Measurements from ENCODE around the gene PPP6R3.

The PPP6R3 gene

DNA sequence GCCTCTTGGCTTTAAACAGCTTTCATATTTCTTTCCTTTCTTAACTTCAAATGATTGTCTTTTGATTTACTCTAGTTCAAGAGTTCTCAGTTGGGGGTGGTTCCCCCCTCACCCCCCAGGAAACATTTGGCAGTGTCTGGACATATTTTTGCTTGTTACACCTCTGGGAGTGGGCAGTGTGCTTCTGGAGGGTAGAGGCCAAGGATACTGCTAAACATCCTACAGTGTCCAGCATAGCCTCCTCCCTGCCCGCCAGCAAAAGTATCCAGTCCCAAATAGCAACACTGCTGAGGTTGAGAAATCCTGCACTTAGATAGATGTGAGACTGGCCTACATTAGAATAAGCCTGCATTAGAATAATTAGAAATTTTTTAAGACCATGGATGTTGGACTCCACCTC, 3.2 kb downstream of the PPP6R3 start:
- TF ChIP-seq, protein P1, sequence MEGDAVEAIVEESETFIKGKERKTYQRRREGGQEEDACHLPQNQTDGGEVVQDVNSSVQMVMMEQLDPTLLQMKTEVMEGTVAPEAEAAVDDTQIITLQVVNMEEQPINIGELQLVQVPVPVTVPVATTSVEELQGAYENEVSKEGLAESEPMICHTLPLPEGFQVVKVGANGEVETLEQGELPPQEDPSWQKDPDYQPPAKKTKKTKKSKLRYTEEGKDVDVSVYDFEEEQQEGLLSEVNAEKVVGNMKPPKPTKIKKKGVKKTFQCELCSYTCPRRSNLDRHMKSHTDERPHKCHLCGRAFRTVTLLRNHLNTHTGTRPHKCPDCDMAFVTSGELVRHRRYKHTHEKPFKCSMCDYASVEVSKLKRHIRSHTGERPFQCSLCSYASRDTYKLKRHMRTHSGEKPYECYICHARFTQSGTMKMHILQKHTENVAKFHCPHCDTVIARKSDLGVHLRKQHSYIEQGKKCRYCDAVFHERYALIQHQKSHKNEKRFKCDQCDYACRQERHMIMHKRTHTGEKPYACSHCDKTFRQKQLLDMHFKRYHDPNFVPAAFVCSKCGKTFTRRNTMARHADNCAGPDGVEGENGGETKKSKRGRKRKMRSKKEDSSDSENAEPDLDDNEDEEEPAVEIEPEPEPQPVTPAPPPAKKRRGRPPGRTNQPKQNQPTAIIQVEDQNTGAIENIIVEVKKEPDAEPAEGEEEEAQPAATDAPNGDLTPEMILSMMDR (IDR thresholded peaks at IDR 0.05; ENCODE audit: low read depth, low read length, missing control alignments), result no peak
- Histone ChIP-seq H3K36me3 (replicated peaks) (no peaks in the 10 kb centered on the region), H3K27me3 (replicated peaks) (no peaks in the 10 kb centered on the region), H3K4me3 (ENCODE audit: low read depth, low read length) (no peak overlapping the region), H3K27ac (no peak overlapping the region)
- DNase-seq, result no peak
- in situ Hi-C loops (cut with HindIII; ENCODE audit: low pct_ligation_motif_present, low sequenced_read_pairs), result no loop called here

DNA sequence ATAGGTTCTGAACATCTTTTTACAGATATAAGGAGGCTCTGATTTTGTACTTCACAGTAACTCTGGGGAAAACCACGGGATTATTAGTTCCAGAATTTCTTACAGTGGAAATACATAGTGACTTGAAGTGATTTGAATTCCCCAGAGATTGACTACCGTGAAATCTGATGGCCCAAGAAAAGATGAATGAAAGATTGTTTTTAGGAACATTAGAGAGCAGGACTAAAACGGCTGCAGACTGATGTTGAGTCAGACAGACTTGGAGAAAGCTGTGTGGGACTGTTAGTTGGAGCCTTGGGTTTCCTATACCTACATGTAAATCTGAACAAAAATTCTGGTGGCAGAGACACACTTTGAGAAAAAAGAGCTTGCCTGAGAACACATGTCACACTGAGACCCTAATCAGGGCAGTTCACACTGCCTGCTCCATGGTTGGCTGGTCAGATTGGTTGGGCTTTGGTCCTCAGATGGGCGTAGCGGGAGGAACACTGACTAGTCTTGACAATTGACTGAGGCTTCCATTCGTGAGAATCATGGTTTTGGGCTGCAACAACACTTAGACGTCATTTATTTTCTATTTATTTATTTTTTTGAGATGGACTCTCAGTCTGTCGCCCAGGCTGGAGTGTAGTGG, 6.8 kb downstream of the PPP6R3 start:
- no peak for DNase-seq
- Histone ChIP-seq H3K36me3 (replicated peaks) (no peaks in the 10 kb centered on the region), H3K27me3 (replicated peaks) (no peaks in the 10 kb centered on the region), H3K27ac (no peak overlapping the region), H3K4me3 (ENCODE audit: low read depth, low read length) (no peak overlapping the region)
- in situ Hi-C loops (cut with HindIII; ENCODE audit: low pct_ligation_motif_present, low sequenced_read_pairs), result no loop called here
- TF ChIP-seq, protein P1 (IDR thresholded peaks at IDR 0.05; ENCODE audit: low read depth, low read length, missing control alignments), result no peak

DNA sequence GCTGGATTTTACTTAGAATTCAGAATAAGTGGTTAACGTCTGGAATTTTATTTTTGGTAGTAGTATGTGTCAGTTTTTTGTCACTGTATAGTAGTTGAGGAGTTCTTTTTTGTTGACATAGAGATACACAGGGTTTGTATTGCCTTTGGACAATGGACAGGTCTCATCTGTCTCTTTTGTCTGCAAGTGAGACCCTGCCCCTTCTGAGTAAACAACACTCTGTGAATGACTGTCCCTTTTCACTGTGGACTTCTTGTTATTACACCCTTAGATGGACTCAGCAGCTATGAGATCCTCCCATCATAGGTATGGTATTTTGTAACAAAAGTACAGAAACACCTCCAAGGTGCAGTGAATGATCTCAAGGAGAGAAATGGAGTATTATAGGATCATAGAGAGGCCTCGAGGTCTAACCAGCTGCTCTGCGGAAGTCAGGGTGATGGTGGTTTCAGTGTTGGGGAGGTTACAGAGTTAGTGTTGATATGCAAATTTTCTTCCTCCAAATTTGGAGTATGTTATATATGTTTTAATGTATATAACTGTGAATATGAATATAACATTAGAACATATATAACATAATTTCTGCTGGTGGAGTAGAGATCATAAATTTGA, 7.8 kb downstream of the PPP6R3 start:
- TF ChIP-seq, protein P1 (IDR thresholded peaks at IDR 0.05; ENCODE audit: low read depth, low read length, missing control alignments), result no peak
- no peak overlapping the region for H3K4me3 ChIP-seq (ENCODE audit: low read depth, low read length)
- no peaks in the 10 kb centered on the region for H3K27me3 ChIP-seq (replicated peaks)
- H3K36me3 ChIP-seq (replicated peaks), result no peaks in the 10 kb centered on the region
- in situ Hi-C loops (cut with HindIII; ENCODE audit: low pct_ligation_motif_present, low sequenced_read_pairs), result no loop called here
- no peak for DNase-seq
- no peak overlapping the region for H3K27ac ChIP-seq

DNA sequence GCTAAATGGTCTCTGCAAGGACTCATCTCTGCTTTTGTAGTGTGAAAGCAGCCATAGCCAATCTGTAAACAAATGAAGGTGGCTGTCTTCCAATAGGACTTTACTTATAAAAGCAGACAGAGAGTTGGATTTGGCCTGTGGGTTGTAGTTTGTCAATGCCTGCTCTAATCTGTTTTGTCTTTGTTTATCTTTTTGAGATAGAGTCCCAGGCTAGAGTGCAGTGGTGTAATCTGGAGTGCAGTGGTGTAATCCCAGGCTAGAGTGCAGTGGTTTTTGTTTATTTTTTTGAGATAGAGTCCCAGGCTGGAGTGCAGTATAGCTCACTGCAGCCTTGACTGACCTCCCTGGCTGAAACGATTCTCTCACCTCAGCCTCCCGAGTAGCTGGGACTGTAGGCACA, 8.6 kb downstream of the PPP6R3 start:
- no peaks in the 10 kb centered on the region for H3K27me3 ChIP-seq (replicated peaks)
- DNase-seq, result peak; percentile 29
- in situ Hi-C loops (cut with HindIII; ENCODE audit: low pct_ligation_motif_present, low sequenced_read_pairs), result no loop called here
- H3K36me3 ChIP-seq (replicated peaks), result no peaks in the 10 kb centered on the region
- TF ChIP-seq, protein P1 (IDR thresholded peaks at IDR 0.05; ENCODE audit: low read depth, low read length, missing control alignments), result no peak
- H3K27ac ChIP-seq, result no peak overlapping the region
- H3K4me3 ChIP-seq (ENCODE audit: low read depth, low read length), result no peak overlapping the region

DNA sequence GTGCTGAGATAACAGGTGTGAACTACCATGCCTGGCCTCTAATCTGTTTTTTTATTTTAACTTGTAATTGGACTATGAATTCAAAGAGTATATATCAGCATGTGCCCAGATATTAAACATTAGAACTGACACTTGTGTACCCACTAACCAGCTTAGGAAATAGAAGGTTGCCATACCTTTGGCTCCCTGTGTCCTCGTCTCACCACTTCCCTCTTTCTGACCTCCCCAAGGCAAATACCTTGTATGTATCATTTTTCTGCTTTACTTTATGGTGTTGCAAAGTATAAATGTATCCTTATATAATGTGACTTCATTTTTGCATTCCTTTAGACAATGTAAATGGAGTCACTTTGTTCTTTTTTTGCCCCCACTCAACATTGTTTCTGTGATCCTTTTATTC, 9.1 kb downstream of the PPP6R3 start:
- no peaks in the 10 kb centered on the region for H3K27me3 ChIP-seq (replicated peaks)
- no peaks in the 10 kb centered on the region for H3K36me3 ChIP-seq (replicated peaks)
- no peak for DNase-seq
- TF ChIP-seq, protein P1 (IDR thresholded peaks at IDR 0.05; ENCODE audit: low read depth, low read length, missing control alignments), result no peak
- in situ Hi-C loops (cut with HindIII; ENCODE audit: low pct_ligation_motif_present, low sequenced_read_pairs), result no loop called here
- H3K27ac ChIP-seq, result no peak overlapping the region
- H3K4me3 ChIP-seq (ENCODE audit: low read depth, low read length), result no peak overlapping the region
